CD4-positive, alpha-beta T cell (primary cell): ENCODE data around the gene TPCN2. TPM values are rescaled to one million over a fixed set of nuclear protein-coding genes. Genes with fewer than 3 reads are reported as not detected.

ENCODE experiments used
- ATAC-seq: fragments of 200-7000 bp; cut with Tn5 transposase; one replicate; pipeline ENCODE4 v1.10.0; 2022; ENCODE audit warnings: mild to moderate bottlenecking; ENCODE audit not compliant: poor library complexity
- CTCF ChIA-PET: fragments of 350-600 bp; sonication (Branson Sonifier 250); formaldehyde crosslinking; loops from one replicate; lab custom pipeline; 2021; ENCODE audit warnings: antibody characterized with exemption, inconsistent platforms; lab: Charles Lee
- POLR2A ChIA-PET: fragments of 350-600 bp; sonication (Branson Sonifier 250); formaldehyde crosslinking; loops from one replicate; lab custom pipeline; 2021; ENCODE audit warnings: antibody characterized with exemption, inconsistent platforms; lab: Charles Lee
- DNase-seq, 14 experiments: peaks; one replicate each; pipeline ENCODE4 v3.0.0-alpha.2; 2013 to 2020; ENCODE audit warnings: mixed read lengths in 2 of 14
- H3K27ac ChIP-seq, 2 donors: one replicate each; pipeline versions ENCODE4 v1.5.1 to v1.7.0; 2013; ENCODE audit warnings: low read length in 2 of 2, low read depth in 1 of 2, mild to moderate bottlenecking in 1 of 2
- H3K27me3 ChIP-seq, 2 experiments: 1 replicate in 1 of 2; 2 replicates in 1 of 2; pipeline versions ENCODE4 v1.6.1 to v1.7.0; 2013; ENCODE audit warnings: low read length in 2 of 2, control low read depth in 1 of 2, mild to moderate bottlenecking in 1 of 2, moderate library complexity in 1 of 2; ENCODE audit not compliant: insufficient read depth in 2 of 2, control insufficient read depth in 1 of 2
- H3K36me3 ChIP-seq: one replicate; pipeline ENCODE4 v1.6.1; 2013; ENCODE audit warnings: low read length, control low read depth; ENCODE audit not compliant: insufficient read depth
- H3K4me1 ChIP-seq: one replicate; pipeline ENCODE4 v1.6.1; 2013; ENCODE audit warnings: low read length, control low read depth; ENCODE audit not compliant: insufficient read depth
- H3K4me3 ChIP-seq: one replicate; pipeline ENCODE4 v1.5.1; 2013; ENCODE audit warnings: mild to moderate bottlenecking, low read length, moderate library complexity
- H3K9me3 ChIP-seq, 2 experiments: 1 replicate in 1 of 2; 2 replicates in 1 of 2; pipeline versions ENCODE4 v1.6.1 to v1.7.0; 2013; ENCODE audit warnings: low read length in 2 of 2, mild to moderate bottlenecking in 2 of 2, control low read depth in 1 of 2, moderate library complexity in 1 of 2; ENCODE audit not compliant: control insufficient read depth in 1 of 2, insufficient read depth in 1 of 2
- H3K27ac Mint-ChIP-seq: one replicate; pipeline ENCODE4 v1.8.0; 2020; ENCODE audit warnings: mixed read lengths
- H3K27me3 Mint-ChIP-seq: one replicate; pipeline ENCODE4 v1.8.0; 2021; ENCODE audit warnings: mixed read lengths
- H3K36me3 Mint-ChIP-seq: one replicate; pipeline ENCODE4 v1.8.0; 2021; ENCODE audit warnings: low read depth, mixed read lengths
- H3K4me1 Mint-ChIP-seq: one replicate; pipeline ENCODE4 v1.8.0; 2021; ENCODE audit warnings: low read depth, mixed read lengths
- H3K4me3 Mint-ChIP-seq: one replicate; pipeline ENCODE4 v1.8.0; 2020; ENCODE audit warnings: mild to moderate bottlenecking, mixed read lengths
- H3K9me3 Mint-ChIP-seq: one replicate; pipeline ENCODE4 v1.8.0; 2020; ENCODE audit warnings: mixed read lengths
- intact Hi-C, 2 experiments: fragments of 100-400 bp; cut with DNase I in 1 of 2; cut with micrococcal nuclease in 1 of 2; formaldehyde crosslinking; loops; one replicate each; pipeline versions ENCODE4 v1.15.1 to v1.9.0; 2023 to 2025; cut with DNase I, micrococcal nuclease
- total RNA-seq, 174 experiments: library from RNA in 2 of 174; stranded (reverse) in 2 of 174; gene quantifications; one replicate each; pipeline ENCODE4 v1.2.3 and lab custom pipeline; 2021 to 2026
- TF ChIP-seq, protein P1 (sequence below): fragments of 200-600 bp; IDR thresholded peaks from one replicate; pipeline ENCODE4 v1.8.0; 2022; ENCODE audit warnings: antibody characterized with exemption, mild to moderate bottlenecking

The TPCN2 gene
- total RNA-seq, 2 experiments from 2014 or later = 10.2 to 11.5 TPM

DNA sequence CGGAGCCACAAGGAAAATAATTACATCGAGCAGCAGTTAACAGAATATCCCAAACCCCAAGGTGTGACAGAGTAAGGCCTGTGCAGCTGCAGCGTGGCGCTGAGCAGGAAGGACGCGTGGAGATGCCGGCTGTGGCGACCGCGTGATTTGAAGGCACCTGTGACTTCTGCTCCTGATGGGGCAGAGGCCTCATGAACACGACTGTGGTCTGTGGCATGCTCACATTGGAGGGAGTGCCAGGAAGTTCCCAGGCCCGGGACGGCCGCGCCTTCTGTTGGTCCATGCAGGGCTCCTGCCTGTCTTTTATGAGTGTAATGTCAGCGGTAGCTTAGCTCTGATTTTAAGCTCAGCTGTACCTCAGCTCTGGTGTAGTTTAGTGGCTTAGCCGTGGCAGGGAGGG is 50.4 kb downstream of the TPCN2 start:
- H3K4me1 ChIP-seq = peaks cover 7% of the 10 kb centered on the region
- no peak overlapping the region for H3K4me3 ChIP-seq
- ChIA-PET CTCF (no interaction called here), POLR2A (no interaction called here)
- DNase-seq = no peak
- Mint-ChIP-seq H3K36me3 (no peaks in the 10 kb centered on the region), H3K27ac (no peak overlapping the region), H3K27me3 (no peaks in the 10 kb centered on the region), H3K4me3 (no peak overlapping the region), H3K9me3 (no peaks in the 10 kb centered on the region), H3K4me1 (peaks cover 4% of the 10 kb centered on the region)
- ATAC-seq = no peak
- H3K9me3 ChIP-seq = no peaks in the 10 kb centered on the region
- peaks cover 0 to 6% of the 10 kb centered on the region in 2 experiments for H3K27me3 ChIP-seq
- no peaks in the 10 kb centered on the region for H3K36me3 ChIP-seq
- intact Hi-C loops = no loop called here
- TF ChIP-seq, protein P1, sequence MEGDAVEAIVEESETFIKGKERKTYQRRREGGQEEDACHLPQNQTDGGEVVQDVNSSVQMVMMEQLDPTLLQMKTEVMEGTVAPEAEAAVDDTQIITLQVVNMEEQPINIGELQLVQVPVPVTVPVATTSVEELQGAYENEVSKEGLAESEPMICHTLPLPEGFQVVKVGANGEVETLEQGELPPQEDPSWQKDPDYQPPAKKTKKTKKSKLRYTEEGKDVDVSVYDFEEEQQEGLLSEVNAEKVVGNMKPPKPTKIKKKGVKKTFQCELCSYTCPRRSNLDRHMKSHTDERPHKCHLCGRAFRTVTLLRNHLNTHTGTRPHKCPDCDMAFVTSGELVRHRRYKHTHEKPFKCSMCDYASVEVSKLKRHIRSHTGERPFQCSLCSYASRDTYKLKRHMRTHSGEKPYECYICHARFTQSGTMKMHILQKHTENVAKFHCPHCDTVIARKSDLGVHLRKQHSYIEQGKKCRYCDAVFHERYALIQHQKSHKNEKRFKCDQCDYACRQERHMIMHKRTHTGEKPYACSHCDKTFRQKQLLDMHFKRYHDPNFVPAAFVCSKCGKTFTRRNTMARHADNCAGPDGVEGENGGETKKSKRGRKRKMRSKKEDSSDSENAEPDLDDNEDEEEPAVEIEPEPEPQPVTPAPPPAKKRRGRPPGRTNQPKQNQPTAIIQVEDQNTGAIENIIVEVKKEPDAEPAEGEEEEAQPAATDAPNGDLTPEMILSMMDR = no peak
- H3K27ac ChIP-seq = no peak overlapping the region

DNA sequence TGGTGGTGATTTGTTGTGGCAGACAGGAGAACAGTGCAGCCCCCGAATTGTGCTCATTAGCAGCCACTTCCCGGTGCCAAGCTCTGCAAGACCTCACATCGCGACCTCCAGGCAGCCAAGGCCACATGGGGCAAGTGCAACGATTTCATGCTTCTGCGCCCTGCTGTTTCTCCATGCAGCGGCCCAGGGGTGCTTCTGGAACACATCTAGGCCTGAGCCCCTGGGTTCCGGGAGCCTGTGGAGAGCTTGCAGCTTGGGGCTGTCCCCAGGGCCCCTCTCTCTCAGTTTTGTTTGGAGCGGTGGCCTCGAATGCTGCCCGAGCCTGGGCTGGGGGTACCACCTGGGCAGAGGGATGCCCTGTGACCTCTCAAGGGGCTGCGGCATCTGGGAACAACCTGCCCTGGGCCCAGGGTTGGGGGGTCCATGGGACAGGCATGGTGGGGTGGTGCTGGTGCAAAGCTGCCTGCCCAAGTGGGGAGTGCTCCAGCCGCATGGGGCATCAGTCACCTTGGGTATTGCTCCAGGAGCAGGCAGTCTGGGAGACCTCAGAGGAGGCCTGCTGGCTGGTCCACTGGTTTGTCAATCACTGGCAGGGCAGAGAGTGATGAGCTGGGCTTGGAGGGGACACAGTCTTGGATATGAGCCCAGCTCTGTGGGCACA is 51.9 kb downstream of the TPCN2 start:
- no peak overlapping the region for H3K27ac Mint-ChIP-seq
- no peaks in the 10 kb centered on the region for H3K36me3 ChIP-seq
- no peak overlapping the region for H3K4me3 Mint-ChIP-seq
- peaks cover 4% of the 10 kb centered on the region for H3K4me1 Mint-ChIP-seq
- intact Hi-C loops = loop anchor here (1.0 to 10.0 kb wide), 6 partner anchors 112 to 570 kb away; partner anchors contain the start of gene MYEOV (in 1 of the 2)
- peaks cover 7% of the 10 kb centered on the region for H3K4me1 ChIP-seq
- no peaks in the 10 kb centered on the region for H3K27me3 Mint-ChIP-seq
- ChIA-PET POLR2A (interaction anchor here (1.3 kb wide), 1 partner anchor 542 kb away, joined by 3 read pairs; no protein-coding TSS in a partner anchor), CTCF (interaction anchor here (2.0 kb wide), 1 partner anchor 543 kb away, joined by 9 read pairs; no protein-coding TSS in a partner anchor)
- TF ChIP-seq, protein P1 = no peak
- no peaks in the 10 kb centered on the region for H3K9me3 Mint-ChIP-seq
- ATAC-seq = no peak
- no peak overlapping the region for H3K4me3 ChIP-seq
- H3K9me3 ChIP-seq = no peaks in the 10 kb centered on the region
- peaks cover 0 to 6% of the 10 kb centered on the region in 2 experiments for H3K27me3 ChIP-seq
- DNase-seq = no peak
- H3K27ac ChIP-seq = no peak overlapping the region
- no peaks in the 10 kb centered on the region for H3K36me3 Mint-ChIP-seq

GRCh38 chr11:69101115-69101791 is 52.5 kb downstream of the TPCN2 start:
- H3K9me3 Mint-ChIP-seq = no peaks in the 10 kb centered on the region
- TF ChIP-seq, protein P1 = peak; percentile 95
- Histone ChIP-seq H3K4me3 (no peak overlapping the region), H3K4me1 (peaks cover 7% of the 10 kb centered on the region), H3K9me3 (no peaks in the 10 kb centered on the region), H3K27me3 (peaks cover 0 to 6% of the 10 kb centered on the region in 2 experiments), H3K27ac (no peak overlapping the region), H3K36me3 (no peaks in the 10 kb centered on the region)
- H3K4me3 Mint-ChIP-seq = no peak overlapping the region
- no peaks in the 10 kb centered on the region for H3K36me3 Mint-ChIP-seq
- peaks cover 4% of the 10 kb centered on the region for H3K4me1 Mint-ChIP-seq
- DNase-seq (peak; percentile 56 to 88 (median 72)), ATAC-seq (peak; percentile 99)
- CTCF ChIA-PET = interaction anchor here (1.2 to 2.0 kb wide), 2 partner anchors 542 to 573 kb away, joined by 6 to 9 read pairs; no protein-coding TSS in a partner anchor
- H3K27me3 Mint-ChIP-seq = no peaks in the 10 kb centered on the region
- H3K27ac Mint-ChIP-seq = no peak overlapping the region
- intact Hi-C loops = loop anchor here (1.0 to 10.0 kb wide), 6 partner anchors 111 to 569 kb away; partner anchors contain the start of gene MYEOV (in 1 of the 2)
- POLR2A ChIA-PET = interaction anchor here (1.3 kb wide), 1 partner anchor 542 kb away, joined by 3 read pairs; no protein-coding TSS in a partner anchor
